K562 (cell line): ENCODE data around the gene GABRP. TPM values are rescaled to one million over a fixed set of nuclear protein-coding genes. Genes with fewer than 3 reads are reported as not detected.
"Not testable (repeated sequence)": the region's sequence is repeated elsewhere in the genome, so short reads cannot be mapped to it uniquely, and the experiment has no call there.

Source experiments
- ATAC-seq: fragments of 200-7000 bp; cut with Tn5 transposase; 3 replicates; pipeline ENCODE4 v1.9.1; 2020; ENCODE audit warnings: moderate library complexity
- BruUV-seq: library from RNA; stranded (reverse); fragments of 400-500 nt; replicated peaks from 2 replicates; lab custom pipeline; 2021; lab: Mats Ljungman, UMichigan
- CTCF ChIA-PET: fragments of 300-600 bp; formaldehyde crosslinking; extraction: SDS; loops from one replicate; lab custom pipeline; 2021; ENCODE audit warnings: low intra/inter-chr PET ratio; lab: Yijun Ruan, JAX
- POLR2A ChIA-PET: fragments of 300-600, 350-650 bp; sonication (Branson Sonifier 250); formaldehyde crosslinking; extraction: SDS; loops from one replicate; lab custom pipeline; 2021; ENCODE audit warnings: antibody characterized with exemption, inconsistent platforms; lab: Yijun Ruan, JAX
- DNase-seq, 4 experiments: peaks; one replicate each; pipeline versions ENCODE4 v3.0.0 to v3.0.0-alpha.2; 2011 to 2018; ENCODE audit warnings: low spot score in 3 of 4, mixed read lengths in 3 of 4; ENCODE audit errors: extremely low read depth in 1 of 4
- FAIRE-seq: peaks from 2 replicates; lab custom pipeline; 2011; peaks lifted over from hg19 to GRCh38; lab: Jason Lieb, UNC
- H2AFZ ChIP-seq: 2 replicates; pipeline ENCODE4 v1.6.0; 2011; ENCODE audit warnings: low read depth, low read length, control low read depth, inconsistent platforms
- H3K27ac ChIP-seq: fragments of 200-600 bp; 3 replicates; pipeline ENCODE4 v1.8.0; 2011; ENCODE audit warnings: low read depth, mild to moderate bottlenecking, control low read depth, inconsistent platforms, low read length, moderate library complexity, mixed read lengths; ENCODE audit errors: extremely low read depth
- H3K27me3 ChIP-seq, 2 experiments: fragments of 300-600 bp in 1 of 2; 2 replicates in 1 of 2; 3 replicates in 1 of 2; pipeline versions ENCODE4 v1.6.0 to v1.8.0; 2011; ENCODE audit warnings: inconsistent platforms in 2 of 2, low read length in 2 of 2, mild to moderate bottlenecking in 1 of 2, mixed read lengths in 1 of 2, moderate library complexity in 1 of 2; ENCODE audit not compliant: control insufficient read depth in 2 of 2, insufficient read depth in 2 of 2
- H3K36me3 ChIP-seq: fragments of 300-600 bp; 3 replicates; pipeline ENCODE4 v1.8.0; 2011; ENCODE audit warnings: mild to moderate bottlenecking, low read length, inconsistent platforms; ENCODE audit not compliant: control insufficient read depth, insufficient read depth
- H3K4me1 ChIP-seq, 2 experiments: fragments of 200-600 bp in 1 of 2; replicated peaks in 1 of 2; 2 replicates in 1 of 2; 3 replicates in 1 of 2; pipeline versions ENCODE4 v1.5.1 to v1.8.0; 2011; ENCODE audit warnings: inconsistent platforms in 2 of 2, low read length in 2 of 2, mild to moderate bottlenecking in 1 of 2, mixed read lengths in 1 of 2, moderate library complexity in 1 of 2; ENCODE audit not compliant: control insufficient read depth in 2 of 2, insufficient read depth in 2 of 2
- H3K4me2 ChIP-seq: 2 replicates; pipeline ENCODE4 v1.6.1; 2011; ENCODE audit warnings: low read length, control low read depth, inconsistent platforms, mixed read lengths; ENCODE audit not compliant: insufficient read depth
- H3K4me3 ChIP-seq: fragments of 200-600 bp; sonication (generic), shearing (Covaris generic); 2 replicates; pipeline ENCODE4 v1.5.1; 2016; ENCODE audit warnings: control low read depth, inconsistent platforms
- H3K79me2 ChIP-seq: fragments of 200-600 bp; 3 replicates; pipeline ENCODE4 v1.8.0; 2011; ENCODE audit warnings: low read length, inconsistent platforms; ENCODE audit not compliant: control insufficient read depth, insufficient read depth
- H3K9ac ChIP-seq, 2 experiments: 2 replicates each; pipeline versions ENCODE4 v1.6.0 to v1.6.1; 2011; ENCODE audit warnings: low read depth in 2 of 2, low read length in 2 of 2, control low read depth in 1 of 2, inconsistent platforms in 1 of 2, mild to moderate bottlenecking in 1 of 2, mixed read lengths in 1 of 2; ENCODE audit not compliant: insufficient read depth in 1 of 2
- H3K9me1 ChIP-seq: one replicate; pipeline ENCODE4 v1.6.0; 2011; ENCODE audit warnings: inconsistent platforms, mild to moderate bottlenecking, low read length, moderate library complexity; ENCODE audit not compliant: control insufficient read depth, insufficient read depth
- H3K9me3 ChIP-seq: replicated peaks from 2 replicates; pipeline ENCODE4 v1.5.1; 2011; ENCODE audit warnings: low read depth, low read length, inconsistent platforms; ENCODE audit not compliant: control insufficient read depth, insufficient read depth
- H4K20me1 ChIP-seq: replicated peaks from 2 replicates; pipeline ENCODE4 v1.6.1; 2011; ENCODE audit warnings: low read length, inconsistent platforms, mixed read lengths; ENCODE audit not compliant: control insufficient read depth, insufficient read depth
- POLR2A ChIP-seq: fragments of 450-650 bp; conservative IDR thresholded peaks from 2 replicates; pipeline ENCODE4 v1.6.1; 2016
- SMARCE1 ChIP-seq: fragments of 450-650 bp; IDR thresholded peaks from 2 replicates; pipeline ENCODE4 v1.7.1; 2016; ENCODE audit warnings: mild to moderate bottlenecking
- TBL1XR1 ChIP-seq, 2 experiments: IDR thresholded peaks; 2 replicates each; pipeline ENCODE4 v1.6.1; 2012; ENCODE audit warnings: improper control_type of control experiment in 2 of 2, low read length in 2 of 2, mild to moderate bottlenecking in 1 of 2
- ZNF263 ChIP-seq: sonication (generic); formaldehyde crosslinking; IDR thresholded peaks from 2 replicates; pipeline ENCODE4 v1.8.0; 2022; ENCODE audit warnings: mild to moderate bottlenecking, missing genetic modification reagents, borderline replicate concordance
- WGBS: fragments of 100-300 bp; shearing (Covaris generic); methylation state at CpG from one replicate; pipeline ENCODE4 v1.1.6; 2016; ENCODE audit warnings: low coverage, mixed read lengths; ENCODE audit not compliant: insufficient coverage; ENCODE audit errors: missing lambda C conversion rate; 5-methylcytosine and 5-hydroxymethylcytosine counted together
- in situ Hi-C: fragments of 300-500 bp; cut with MboI; formaldehyde crosslinking; loops from 4 replicates; pipeline ENCODE4 v1.15.0; 2018; ENCODE audit warnings: inconsistent platforms, mixed read lengths
- intact Hi-C: fragments of 100-400 bp; cut with micrococcal nuclease; formaldehyde crosslinking; loops from 2 replicates; pipeline ENCODE4 v1.14.2; 2022
- polyA plus RNA-seq, 8 experiments: library from polyadenylated mRNA; depleted of rRNA in 4 of 8; stranded (reverse) in 5 of 8; unstranded in 3 of 8; fragments of >200 nt; fragmentation: Nextera tagmentation in 2 of 8; fragmentation: Illumina TruSeq in 1 of 8; extraction: Ambion mirVana in 2 of 8; extraction: Trizol in 1 of 8; gene quantifications; 2 replicates each; pipeline versions ENCODE4 v1.2.1 to v1.2.3, GENCODE V29; 2011 to 2014; ENCODE audit warnings: inconsistent platforms in 1 of 8, missing spikeins in 1 of 8
- total RNA-seq, 7 experiments: library from RNA; depleted of rRNA in 6 of 7; stranded (reverse); fragments of >200 nt in 6 of 7; fragmentation: Illumina TruSeq in 2 of 7; extraction: Trizol in 2 of 7; gene quantifications; 2 replicates each; pipeline versions ENCODE4 v1.2.1 to v1.2.3, GENCODE V29; 2011 to 2021; ENCODE audit warnings: low replicate concordance in 1 of 7
- TF ChIP-seq, protein P1 (sequence below): sonication (generic); formaldehyde crosslinking; IDR thresholded peaks from 2 replicates; pipeline ENCODE4 v1.8.0; 2022; ENCODE audit warnings: missing genetic modification reagents, mild to moderate bottlenecking, moderate library complexity, borderline replicate concordance
- TF ChIP-seq, protein P2 (sequence below): fragments of 250-450 bp; sonication (Bioruptor Pico); IDR thresholded peaks from 2 replicates; pipeline ENCODE4 v1.5.0; 2021; ENCODE audit warnings: mild to moderate bottlenecking, borderline replicate concordance

Gene GABRP
- total and polyA plus RNA-seq, 9 of the 15 experiments (the other 6 are each of a cell fraction or from before 2014, with no cell fraction given), result not detected

DNA sequence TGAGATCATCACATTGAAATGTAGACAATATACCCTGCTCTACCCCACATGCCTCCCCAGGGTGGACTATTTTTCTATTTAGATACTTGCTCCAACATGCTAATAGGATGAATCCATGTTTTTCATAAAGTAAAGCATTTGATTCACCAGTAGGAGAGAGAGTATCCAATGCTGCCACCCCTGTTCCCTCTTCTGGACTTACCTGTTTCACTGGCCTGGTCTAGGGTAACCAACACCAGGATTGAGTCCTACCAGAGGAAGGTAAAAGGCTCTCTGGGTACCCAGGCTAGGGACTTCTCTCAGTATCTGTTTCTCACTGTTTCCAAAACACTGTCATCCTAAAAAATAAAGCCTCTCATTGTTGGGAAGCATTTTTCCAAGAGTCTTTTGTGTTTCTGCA lies 30.2 kb upstream of the GABRP start:
- POLR2A ChIA-PET, result no interaction called here
- H3K9me1 ChIP-seq, result no peaks in the 10 kb centered on the region
- no TSS peak for BruUV-seq
- FAIRE-seq (no peak), DNase-seq (no peak), ATAC-seq (no peak)
- no peaks in the 10 kb centered on the region for H3K4me1 ChIP-seq
- H3K9me3 ChIP-seq, result no peaks in the 10 kb centered on the region
- no peaks in the 10 kb centered on the region for H3K79me2 ChIP-seq
- H3K36me3 ChIP-seq, result no peaks in the 10 kb centered on the region
- TF ChIP-seq, protein P1, sequence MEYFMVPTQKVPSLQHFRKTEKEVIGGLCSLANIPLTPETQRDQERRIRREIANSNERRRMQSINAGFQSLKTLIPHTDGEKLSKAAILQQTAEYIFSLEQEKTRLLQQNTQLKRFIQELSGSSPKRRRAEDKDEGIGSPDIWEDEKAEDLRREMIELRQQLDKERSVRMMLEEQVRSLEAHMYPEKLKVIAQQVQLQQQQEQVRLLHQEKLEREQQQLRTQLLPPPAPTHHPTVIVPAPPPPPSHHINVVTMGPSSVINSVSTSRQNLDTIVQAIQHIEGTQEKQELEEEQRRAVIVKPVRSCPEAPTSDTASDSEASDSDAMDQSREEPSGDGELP (CRISPR knock-in tag), result no peak
- TF ChIP-seq SMARCE1 (no peak), ZNF263 (no peak), POLR2A (no peak), TBL1XR1 (IDR thresholded peaks at IDR 0.05; ENCODE audit: low read length in 2 of 2) (no peak)
- TF ChIP-seq, protein P2, sequence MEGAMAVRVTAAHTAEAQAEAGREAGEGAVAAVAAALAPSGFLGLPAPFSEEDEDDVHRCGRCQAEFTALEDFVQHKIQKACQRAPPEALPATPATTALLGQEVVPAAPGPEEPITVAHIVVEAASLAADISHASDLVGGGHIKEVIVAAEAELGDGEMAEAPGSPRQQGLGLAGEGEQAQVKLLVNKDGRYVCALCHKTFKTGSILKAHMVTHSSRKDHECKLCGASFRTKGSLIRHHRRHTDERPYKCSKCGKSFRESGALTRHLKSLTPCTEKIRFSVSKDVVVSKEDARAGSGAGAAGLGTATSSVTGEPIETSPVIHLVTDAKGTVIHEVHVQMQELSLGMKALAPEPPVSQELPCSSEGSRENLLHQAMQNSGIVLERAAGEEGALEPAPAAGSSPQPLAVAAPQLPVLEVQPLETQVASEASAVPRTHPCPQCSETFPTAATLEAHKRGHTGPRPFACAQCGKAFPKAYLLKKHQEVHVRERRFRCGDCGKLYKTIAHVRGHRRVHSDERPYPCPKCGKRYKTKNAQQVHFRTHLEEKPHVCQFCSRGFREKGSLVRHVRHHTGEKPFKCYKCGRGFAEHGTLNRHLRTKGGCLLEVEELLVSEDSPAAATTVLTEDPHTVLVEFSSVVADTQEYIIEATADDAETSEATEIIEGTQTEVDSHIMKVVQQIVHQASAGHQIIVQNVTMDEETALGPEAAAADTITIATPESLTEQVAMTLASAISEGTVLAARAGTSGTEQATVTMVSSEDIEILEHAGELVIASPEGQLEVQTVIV (CRISPR knock-in tag), result no peak
- peaks cover 2 to 9% of the 10 kb centered on the region in 2 experiments; a peak in 2 of 5 replicates for H3K27me3 ChIP-seq
- H4K20me1 ChIP-seq, result 0 out of 2 replicates have a peak, but pooled peaks cover 3% of the 10 kb centered on the region
- intact Hi-C loops, result no loop called here
- H3K9ac ChIP-seq, result no peak overlapping the region
- CTCF ChIA-PET, result no interaction called here
- H3K27ac ChIP-seq, result no peak overlapping the region
- in situ Hi-C loops, result no loop called here
- no peak overlapping the region for H3K4me2 ChIP-seq
- no peak overlapping the region for H2AFZ ChIP-seq
- H3K4me3 ChIP-seq, result no peak overlapping the region

DNA sequence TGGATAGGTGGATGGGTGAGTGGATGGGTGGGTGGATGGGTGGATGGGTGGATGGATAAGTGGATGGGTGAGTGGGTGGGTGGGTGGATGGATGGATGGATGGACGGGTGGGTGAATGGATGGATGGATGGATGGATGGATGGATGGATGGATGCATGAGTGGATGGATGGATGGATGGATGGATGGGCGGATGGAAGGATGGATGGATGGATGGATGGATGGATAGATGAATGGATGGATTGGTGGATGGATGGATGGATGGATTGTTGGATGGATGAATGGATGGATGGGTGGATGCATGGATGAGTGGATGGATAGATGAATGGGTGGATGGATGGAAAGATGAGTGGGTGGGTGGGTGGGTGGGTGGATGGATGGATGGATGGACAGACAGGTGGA lies 29.0 kb upstream of the GABRP start:
- not testable (repeated sequence) for H3K9ac ChIP-seq
- POLR2A ChIA-PET, result interaction anchor here (0.6 kb wide), 1 partner anchor 304 kb away, joined by 3 read pairs; no protein-coding TSS in a partner anchor
- WGBS, result no CpG with 5 or more reads among the region's 2 CpGs

More for the DNA sequence above, 29.0 kb upstream of the GABRP start:
- H3K4me2 ChIP-seq, H3K27me3 ChIP-seq, H2AFZ ChIP-seq, ATAC-seq, H3K36me3 ChIP-seq, H3K4me1 ChIP-seq, in situ Hi-C loops, H3K4me3 ChIP-seq, CTCF ChIA-PET, H3K79me2 ChIP-seq, H3K27ac ChIP-seq, BruUV-seq, FAIRE-seq, intact Hi-C loops, H3K9me3 ChIP-seq, H4K20me1 ChIP-seq, H3K9me1 ChIP-seq, DNase-seq: not testable (repeated sequence)
